ENCODE data around the gene ICAM1. TPM values are rescaled to one million over a fixed set of nuclear protein-coding genes. Genes with fewer than 3 reads are reported as not detected.

Gene ICAM1
- total RNA-seq: 3.5 to 21.8 TPM (median 19.0 TPM) in 3 replicates
- long read RNA-seq, transcript ICAM1-201 (7 exons, 3,252 nt): major isoform, 52 of 61 reads
- long read RNA-seq, partial matches to known transcripts: 7 of 61 reads
- long read RNA-seq, other reads (novel, unspliced or antisense): 2 of 61 reads

- Mint-ChIP-seq H3K4me3 (ENCODE audit: unreplicated experiment) (peak within 1 kb of the TSS; percentile 58), H3K27ac (ENCODE audit: unreplicated experiment) (peak within 1 kb of the TSS; percentile 12), H3K36me3 (ENCODE audit: low read depth) (peaks cover 1% of the 10 kb centered on the region), H3K27me3 (ENCODE audit: low read depth) (no peaks in the 10 kb centered on the region), H3K9me3 (ENCODE audit: low read depth) (no peaks in the 10 kb centered on the region), H3K4me1 (ENCODE audit: low read depth) (peaks cover 15% of the 10 kb centered on the region)
- TF ChIP-seq CTCF (IDR thresholded peaks at IDR 0.05): peak; percentile 15
- DNase-seq (ENCODE audit: low spot score): no peak
Observed at GRCh38 chr19:10270616-10271394, at the start of gene ICAM1. Gene ICAM1, plus strand, starts transcription at chr19:10271120. Its CDS starts 40 bp downstream, at chr19:10271160.

GRCh38 chr19:10222201-10222890 lies 48.6 kb upstream of the ICAM1 start:
- Mint-ChIP-seq H3K36me3 (ENCODE audit: low read depth) (peaks cover 7% of the 10 kb centered on the region), H3K4me1 (ENCODE audit: low read depth) (peaks cover 7% of the 10 kb centered on the region), H3K9me3 (ENCODE audit: low read depth) (no peaks in the 10 kb centered on the region), H3K27me3 (ENCODE audit: low read depth) (no peaks in the 10 kb centered on the region), H3K4me3 (ENCODE audit: unreplicated experiment) (no peak overlapping the region), H3K27ac (ENCODE audit: unreplicated experiment) (no peak overlapping the region)
- DNase-seq (ENCODE audit: low spot score): no peak
- TF ChIP-seq CTCF (IDR thresholded peaks at IDR 0.05): no peak

- no peak overlapping the region for H3K27ac Mint-ChIP-seq (ENCODE audit: unreplicated experiment)
- H3K9me3 Mint-ChIP-seq (ENCODE audit: low read depth): no peaks in the 10 kb centered on the region
- no peak for DNase-seq (ENCODE audit: low spot score)
- H3K27me3 Mint-ChIP-seq (ENCODE audit: low read depth): no peaks in the 10 kb centered on the region
- peaks cover 7% of the 10 kb centered on the region for H3K4me1 Mint-ChIP-seq (ENCODE audit: low read depth)
- no peak overlapping the region for H3K4me3 Mint-ChIP-seq (ENCODE audit: unreplicated experiment)
- no peak for TF ChIP-seq CTCF (IDR thresholded peaks at IDR 0.05)
- H3K36me3 Mint-ChIP-seq (ENCODE audit: low read depth): peaks cover 7% of the 10 kb centered on the region
Observed at GRCh38 chr19:10223488-10224213, 47.3 kb upstream of the ICAM1 start.

- no peak overlapping the region for H3K4me3 Mint-ChIP-seq (ENCODE audit: unreplicated experiment)
- no peak for TF ChIP-seq CTCF (IDR thresholded peaks at IDR 0.05)
Observed at GRCh38 chr19:10224337-10224736, 46.6 kb upstream of the ICAM1 start.

GRCh38 chr19:10226021-10226375 lies 44.9 kb upstream of the ICAM1 start:
- H3K36me3 Mint-ChIP-seq (ENCODE audit: low read depth): peaks cover 7% of the 10 kb centered on the region
- H3K9me3 Mint-ChIP-seq (ENCODE audit: low read depth): no peaks in the 10 kb centered on the region
- H3K27me3 Mint-ChIP-seq (ENCODE audit: low read depth): no peaks in the 10 kb centered on the region
- TF ChIP-seq CTCF (IDR thresholded peaks at IDR 0.05): no peak
- no peak for DNase-seq (ENCODE audit: low spot score)
- H3K4me1 Mint-ChIP-seq (ENCODE audit: low read depth): peaks cover 13% of the 10 kb centered on the region
- no peak overlapping the region for H3K27ac Mint-ChIP-seq (ENCODE audit: unreplicated experiment)
- H3K4me3 Mint-ChIP-seq (ENCODE audit: unreplicated experiment): no peak overlapping the region

More at GRCh38 chr19:10224337-10224736, 46.6 kb upstream of the ICAM1 start:
- Mint-ChIP-seq H3K36me3 (ENCODE audit: low read depth) (peaks cover 7% of the 10 kb centered on the region), H3K27ac (ENCODE audit: unreplicated experiment) (no peak overlapping the region), H3K4me1 (ENCODE audit: low read depth) (peaks cover 7% of the 10 kb centered on the region), H3K27me3 (ENCODE audit: low read depth) (no peaks in the 10 kb centered on the region), H3K9me3 (ENCODE audit: low read depth) (no peaks in the 10 kb centered on the region)
- DNase-seq (ENCODE audit: low spot score): no peak

Measured in chondrocyte (in vitro differentiated cells).